ENCODE measurements around the gene GRIA3. TPM values are rescaled to one million over a fixed set of nuclear protein-coding genes. Genes with fewer than 3 reads are reported as not detected.

The GRIA3 gene
- total RNA-seq, 1 experiment from 2014 or later: 3.8 TPM

DNA sequence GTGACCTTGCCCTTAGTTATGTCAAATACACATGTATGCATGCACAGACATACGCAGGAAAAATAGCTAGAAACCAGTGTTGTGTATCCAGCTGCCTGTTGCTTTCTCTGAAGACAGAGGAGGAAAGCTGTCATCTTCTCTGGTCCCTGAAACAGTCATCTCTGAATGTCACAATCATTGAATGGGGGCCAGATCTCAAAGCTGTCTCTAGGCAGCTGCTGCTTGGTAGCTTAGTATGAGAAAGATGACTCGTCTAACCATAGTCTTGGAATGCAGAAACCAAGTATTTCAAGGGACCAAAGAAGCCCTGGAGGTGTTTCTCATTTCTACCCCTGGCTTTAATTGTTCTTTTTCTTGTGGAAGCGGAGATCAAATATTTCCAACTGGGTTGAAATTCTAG, 4.0 kb downstream of the GRIA3 start:
- Mint-ChIP-seq H3K36me3 (no peaks in the 10 kb centered on the region), H3K4me1 (peaks cover 35% of the 10 kb centered on the region), H3K9me3 (no peaks in the 10 kb centered on the region), H3K27me3 (ENCODE audit: low read depth) (peaks cover 39% of the 10 kb centered on the region), H3K4me3 (no peak overlapping the region), H3K27ac (no peak overlapping the region)
- ATAC-seq: no peak
- CTCF ChIA-PET: no interaction called here
- TF ChIP-seq, protein P1, sequence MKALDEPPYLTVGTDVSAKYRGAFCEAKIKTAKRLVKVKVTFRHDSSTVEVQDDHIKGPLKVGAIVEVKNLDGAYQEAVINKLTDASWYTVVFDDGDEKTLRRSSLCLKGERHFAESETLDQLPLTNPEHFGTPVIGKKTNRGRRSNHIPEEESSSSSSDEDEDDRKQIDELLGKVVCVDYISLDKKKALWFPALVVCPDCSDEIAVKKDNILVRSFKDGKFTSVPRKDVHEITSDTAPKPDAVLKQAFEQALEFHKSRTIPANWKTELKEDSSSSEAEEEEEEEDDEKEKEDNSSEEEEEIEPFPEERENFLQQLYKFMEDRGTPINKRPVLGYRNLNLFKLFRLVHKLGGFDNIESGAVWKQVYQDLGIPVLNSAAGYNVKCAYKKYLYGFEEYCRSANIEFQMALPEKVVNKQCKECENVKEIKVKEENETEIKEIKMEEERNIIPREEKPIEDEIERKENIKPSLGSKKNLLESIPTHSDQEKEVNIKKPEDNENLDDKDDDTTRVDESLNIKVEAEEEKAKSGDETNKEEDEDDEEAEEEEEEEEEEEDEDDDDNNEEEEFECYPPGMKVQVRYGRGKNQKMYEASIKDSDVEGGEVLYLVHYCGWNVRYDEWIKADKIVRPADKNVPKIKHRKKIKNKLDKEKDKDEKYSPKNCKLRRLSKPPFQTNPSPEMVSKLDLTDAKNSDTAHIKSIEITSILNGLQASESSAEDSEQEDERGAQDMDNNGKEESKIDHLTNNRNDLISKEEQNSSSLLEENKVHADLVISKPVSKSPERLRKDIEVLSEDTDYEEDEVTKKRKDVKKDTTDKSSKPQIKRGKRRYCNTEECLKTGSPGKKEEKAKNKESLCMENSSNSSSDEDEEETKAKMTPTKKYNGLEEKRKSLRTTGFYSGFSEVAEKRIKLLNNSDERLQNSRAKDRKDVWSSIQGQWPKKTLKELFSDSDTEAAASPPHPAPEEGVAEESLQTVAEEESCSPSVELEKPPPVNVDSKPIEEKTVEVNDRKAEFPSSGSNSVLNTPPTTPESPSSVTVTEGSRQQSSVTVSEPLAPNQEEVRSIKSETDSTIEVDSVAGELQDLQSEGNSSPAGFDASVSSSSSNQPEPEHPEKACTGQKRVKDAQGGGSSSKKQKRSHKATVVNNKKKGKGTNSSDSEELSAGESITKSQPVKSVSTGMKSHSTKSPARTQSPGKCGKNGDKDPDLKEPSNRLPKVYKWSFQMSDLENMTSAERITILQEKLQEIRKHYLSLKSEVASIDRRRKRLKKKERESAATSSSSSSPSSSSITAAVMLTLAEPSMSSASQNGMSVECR (CRISPR knock-in tag; IDR thresholded peaks at IDR 0.05; ENCODE audit: borderline replicate concordance): no peak
- TF ChIP-seq, protein P2, sequence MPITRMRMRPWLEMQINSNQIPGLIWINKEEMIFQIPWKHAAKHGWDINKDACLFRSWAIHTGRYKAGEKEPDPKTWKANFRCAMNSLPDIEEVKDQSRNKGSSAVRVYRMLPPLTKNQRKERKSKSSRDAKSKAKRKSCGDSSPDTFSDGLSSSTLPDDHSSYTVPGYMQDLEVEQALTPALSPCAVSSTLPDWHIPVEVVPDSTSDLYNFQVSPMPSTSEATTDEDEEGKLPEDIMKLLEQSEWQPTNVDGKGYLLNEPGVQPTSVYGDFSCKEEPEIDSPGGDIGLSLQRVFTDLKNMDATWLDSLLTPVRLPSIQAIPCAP (CRISPR knock-in tag; IDR thresholded peaks at IDR 0.05): no peak
- no peak for TF ChIP-seq EMX1 (CRISPR knock-in tag; IDR thresholded peaks at IDR 0.05)
- DNase-seq (ENCODE audit: low spot score): no peak
- POLR2A ChIA-PET: no interaction called here

DNA sequence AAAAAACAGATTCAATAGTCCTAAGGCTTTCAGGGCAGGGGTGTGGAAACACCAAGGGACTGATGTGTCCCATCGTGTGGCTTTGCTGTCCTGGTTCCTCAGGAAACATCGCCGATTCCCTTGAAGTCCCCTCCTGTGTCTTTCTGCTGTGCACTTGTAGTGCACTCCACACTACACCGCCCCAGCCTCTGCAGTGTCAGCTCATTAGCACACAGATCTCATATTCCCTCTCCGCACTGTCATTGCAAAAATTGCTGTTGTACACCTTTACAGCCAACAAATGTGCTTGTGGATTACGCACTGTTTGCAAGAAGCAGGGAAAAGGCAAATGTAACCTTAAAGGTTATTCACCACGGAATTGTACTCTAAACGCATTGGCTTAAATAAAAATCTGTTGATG, 5.3 kb downstream of the GRIA3 start:
- DNase-seq (ENCODE audit: low spot score): no peak
- Mint-ChIP-seq H3K36me3 (no peaks in the 10 kb centered on the region), H3K9me3 (no peaks in the 10 kb centered on the region), H3K4me3 (no peak overlapping the region), H3K27ac (no peak overlapping the region), H3K27me3 (ENCODE audit: low read depth) (peaks cover 34% of the 10 kb centered on the region), H3K4me1 (peaks cover 33% of the 10 kb centered on the region)
- POLR2A ChIA-PET: no interaction called here
- CTCF ChIA-PET: no interaction called here
- ATAC-seq: no peak
- TF ChIP-seq FOXJ3 (CRISPR knock-in tag; IDR thresholded peaks at IDR 0.05; ENCODE audit: borderline replicate concordance): no peak
- TF ChIP-seq GRHL2 (CRISPR knock-in tag; IDR thresholded peaks at IDR 0.05; ENCODE audit: insufficient replicate concordance, severe bottlenecking): no peak
- TF ChIP-seq NR1H2 (CRISPR knock-in tag; IDR thresholded peaks at IDR 0.05): no peak
- TF ChIP-seq, protein P3, sequence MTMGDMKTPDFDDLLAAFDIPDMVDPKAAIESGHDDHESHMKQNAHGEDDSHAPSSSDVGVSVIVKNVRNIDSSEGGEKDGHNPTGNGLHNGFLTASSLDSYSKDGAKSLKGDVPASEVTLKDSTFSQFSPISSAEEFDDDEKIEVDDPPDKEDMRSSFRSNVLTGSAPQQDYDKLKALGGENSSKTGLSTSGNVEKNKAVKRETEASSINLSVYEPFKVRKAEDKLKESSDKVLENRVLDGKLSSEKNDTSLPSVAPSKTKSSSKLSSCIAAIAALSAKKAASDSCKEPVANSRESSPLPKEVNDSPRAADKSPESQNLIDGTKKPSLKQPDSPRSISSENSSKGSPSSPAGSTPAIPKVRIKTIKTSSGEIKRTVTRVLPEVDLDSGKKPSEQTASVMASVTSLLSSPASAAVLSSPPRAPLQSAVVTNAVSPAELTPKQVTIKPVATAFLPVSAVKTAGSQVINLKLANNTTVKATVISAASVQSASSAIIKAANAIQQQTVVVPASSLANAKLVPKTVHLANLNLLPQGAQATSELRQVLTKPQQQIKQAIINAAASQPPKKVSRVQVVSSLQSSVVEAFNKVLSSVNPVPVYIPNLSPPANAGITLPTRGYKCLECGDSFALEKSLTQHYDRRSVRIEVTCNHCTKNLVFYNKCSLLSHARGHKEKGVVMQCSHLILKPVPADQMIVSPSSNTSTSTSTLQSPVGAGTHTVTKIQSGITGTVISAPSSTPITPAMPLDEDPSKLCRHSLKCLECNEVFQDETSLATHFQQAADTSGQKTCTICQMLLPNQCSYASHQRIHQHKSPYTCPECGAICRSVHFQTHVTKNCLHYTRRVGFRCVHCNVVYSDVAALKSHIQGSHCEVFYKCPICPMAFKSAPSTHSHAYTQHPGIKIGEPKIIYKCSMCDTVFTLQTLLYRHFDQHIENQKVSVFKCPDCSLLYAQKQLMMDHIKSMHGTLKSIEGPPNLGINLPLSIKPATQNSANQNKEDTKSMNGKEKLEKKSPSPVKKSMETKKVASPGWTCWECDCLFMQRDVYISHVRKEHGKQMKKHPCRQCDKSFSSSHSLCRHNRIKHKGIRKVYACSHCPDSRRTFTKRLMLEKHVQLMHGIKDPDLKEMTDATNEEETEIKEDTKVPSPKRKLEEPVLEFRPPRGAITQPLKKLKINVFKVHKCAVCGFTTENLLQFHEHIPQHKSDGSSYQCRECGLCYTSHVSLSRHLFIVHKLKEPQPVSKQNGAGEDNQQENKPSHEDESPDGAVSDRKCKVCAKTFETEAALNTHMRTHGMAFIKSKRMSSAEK (CRISPR knock-in tag; IDR thresholded peaks at IDR 0.05; ENCODE audit: borderline replicate concordance): no peak
- TF ChIP-seq RORB (CRISPR knock-in tag; IDR thresholded peaks at IDR 0.05): no peak
- TF ChIP-seq IRF2 (CRISPR knock-in tag; IDR thresholded peaks at IDR 0.05; ENCODE audit: borderline replicate concordance, low read depth): no peak
- TF ChIP-seq, protein P4, sequence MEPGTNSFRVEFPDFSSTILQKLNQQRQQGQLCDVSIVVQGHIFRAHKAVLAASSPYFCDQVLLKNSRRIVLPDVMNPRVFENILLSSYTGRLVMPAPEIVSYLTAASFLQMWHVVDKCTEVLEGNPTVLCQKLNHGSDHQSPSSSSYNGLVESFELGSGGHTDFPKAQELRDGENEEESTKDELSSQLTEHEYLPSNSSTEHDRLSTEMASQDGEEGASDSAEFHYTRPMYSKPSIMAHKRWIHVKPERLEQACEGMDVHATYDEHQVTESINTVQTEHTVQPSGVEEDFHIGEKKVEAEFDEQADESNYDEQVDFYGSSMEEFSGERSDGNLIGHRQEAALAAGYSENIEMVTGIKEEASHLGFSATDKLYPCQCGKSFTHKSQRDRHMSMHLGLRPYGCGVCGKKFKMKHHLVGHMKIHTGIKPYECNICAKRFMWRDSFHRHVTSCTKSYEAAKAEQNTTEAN (CRISPR knock-in tag; IDR thresholded peaks at IDR 0.05): no peak
- TF ChIP-seq, protein P5, sequence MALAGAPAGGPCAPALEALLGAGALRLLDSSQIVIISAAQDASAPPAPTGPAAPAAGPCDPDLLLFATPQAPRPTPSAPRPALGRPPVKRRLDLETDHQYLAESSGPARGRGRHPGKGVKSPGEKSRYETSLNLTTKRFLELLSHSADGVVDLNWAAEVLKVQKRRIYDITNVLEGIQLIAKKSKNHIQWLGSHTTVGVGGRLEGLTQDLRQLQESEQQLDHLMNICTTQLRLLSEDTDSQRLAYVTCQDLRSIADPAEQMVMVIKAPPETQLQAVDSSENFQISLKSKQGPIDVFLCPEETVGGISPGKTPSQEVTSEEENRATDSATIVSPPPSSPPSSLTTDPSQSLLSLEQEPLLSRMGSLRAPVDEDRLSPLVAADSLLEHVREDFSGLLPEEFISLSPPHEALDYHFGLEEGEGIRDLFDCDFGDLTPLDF (CRISPR knock-in tag; IDR thresholded peaks at IDR 0.05): no peak
- TF ChIP-seq, protein P6, sequence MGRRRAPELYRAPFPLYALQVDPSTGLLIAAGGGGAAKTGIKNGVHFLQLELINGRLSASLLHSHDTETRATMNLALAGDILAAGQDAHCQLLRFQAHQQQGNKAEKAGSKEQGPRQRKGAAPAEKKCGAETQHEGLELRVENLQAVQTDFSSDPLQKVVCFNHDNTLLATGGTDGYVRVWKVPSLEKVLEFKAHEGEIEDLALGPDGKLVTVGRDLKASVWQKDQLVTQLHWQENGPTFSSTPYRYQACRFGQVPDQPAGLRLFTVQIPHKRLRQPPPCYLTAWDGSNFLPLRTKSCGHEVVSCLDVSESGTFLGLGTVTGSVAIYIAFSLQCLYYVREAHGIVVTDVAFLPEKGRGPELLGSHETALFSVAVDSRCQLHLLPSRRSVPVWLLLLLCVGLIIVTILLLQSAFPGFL (CRISPR knock-in tag; IDR thresholded peaks at IDR 0.05; ENCODE audit: borderline replicate concordance): no peak
- TF ChIP-seq, protein P2 (CRISPR knock-in tag; IDR thresholded peaks at IDR 0.05): no peak
- TF ChIP-seq FOXK1 (CRISPR knock-in tag; IDR thresholded peaks at IDR 0.05): no peak
- TF ChIP-seq, protein P7, sequence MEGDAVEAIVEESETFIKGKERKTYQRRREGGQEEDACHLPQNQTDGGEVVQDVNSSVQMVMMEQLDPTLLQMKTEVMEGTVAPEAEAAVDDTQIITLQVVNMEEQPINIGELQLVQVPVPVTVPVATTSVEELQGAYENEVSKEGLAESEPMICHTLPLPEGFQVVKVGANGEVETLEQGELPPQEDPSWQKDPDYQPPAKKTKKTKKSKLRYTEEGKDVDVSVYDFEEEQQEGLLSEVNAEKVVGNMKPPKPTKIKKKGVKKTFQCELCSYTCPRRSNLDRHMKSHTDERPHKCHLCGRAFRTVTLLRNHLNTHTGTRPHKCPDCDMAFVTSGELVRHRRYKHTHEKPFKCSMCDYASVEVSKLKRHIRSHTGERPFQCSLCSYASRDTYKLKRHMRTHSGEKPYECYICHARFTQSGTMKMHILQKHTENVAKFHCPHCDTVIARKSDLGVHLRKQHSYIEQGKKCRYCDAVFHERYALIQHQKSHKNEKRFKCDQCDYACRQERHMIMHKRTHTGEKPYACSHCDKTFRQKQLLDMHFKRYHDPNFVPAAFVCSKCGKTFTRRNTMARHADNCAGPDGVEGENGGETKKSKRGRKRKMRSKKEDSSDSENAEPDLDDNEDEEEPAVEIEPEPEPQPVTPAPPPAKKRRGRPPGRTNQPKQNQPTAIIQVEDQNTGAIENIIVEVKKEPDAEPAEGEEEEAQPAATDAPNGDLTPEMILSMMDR (IDR thresholded peaks at IDR 0.05): no peak
- TF ChIP-seq, protein P8, sequence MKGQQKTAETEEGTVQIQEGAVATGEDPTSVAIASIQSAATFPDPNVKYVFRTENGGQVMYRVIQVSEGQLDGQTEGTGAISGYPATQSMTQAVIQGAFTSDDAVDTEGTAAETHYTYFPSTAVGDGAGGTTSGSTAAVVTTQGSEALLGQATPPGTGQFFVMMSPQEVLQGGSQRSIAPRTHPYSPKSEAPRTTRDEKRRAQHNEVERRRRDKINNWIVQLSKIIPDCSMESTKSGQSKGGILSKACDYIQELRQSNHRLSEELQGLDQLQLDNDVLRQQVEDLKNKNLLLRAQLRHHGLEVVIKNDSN (CRISPR knock-in tag; IDR thresholded peaks at IDR 0.05): no peak
- no peak for TF ChIP-seq NR2C2 (CRISPR knock-in tag; IDR thresholded peaks at IDR 0.05)
- TF ChIP-seq, protein P9, sequence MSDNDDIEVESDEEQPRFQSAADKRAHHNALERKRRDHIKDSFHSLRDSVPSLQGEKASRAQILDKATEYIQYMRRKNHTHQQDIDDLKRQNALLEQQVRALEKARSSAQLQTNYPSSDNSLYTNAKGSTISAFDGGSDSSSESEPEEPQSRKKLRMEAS (CRISPR knock-in tag; IDR thresholded peaks at IDR 0.05): no peak
